OCI-LY7 (cell line): ENCODE results near the gene GPC1. TPM values are rescaled to one million over a fixed set of nuclear protein-coding genes. Genes with fewer than 3 reads are reported as not detected.

ENCODE experiments used
- BruUV-seq: library from RNA; stranded (reverse); fragments of 400-500 nt; replicated peaks from 2 replicates; lab custom pipeline; 2021; lab: Mats Ljungman, UMichigan
- CTCF ChIA-PET: fragments of 300-600 bp; sonication (Branson Sonifier 250); formaldehyde crosslinking; loops from one replicate; lab custom pipeline; 2022; ENCODE audit warnings: antibody characterized with exemption; ENCODE audit not compliant: unreplicated experiment; lab: Charles Lee
- POLR2A ChIA-PET: fragments of 300-600 bp; sonication (Branson Sonifier 250); formaldehyde crosslinking; loops from one replicate; lab custom pipeline; 2022; ENCODE audit warnings: antibody characterized with exemption; lab: Charles Lee
- DNase-seq: peaks from one replicate; pipeline ENCODE4 v3.0.0-alpha.2; 2015; ENCODE audit warnings: low spot score
- H2AFZ ChIP-seq: fragments of 200-600 bp; sonication (generic), shearing (Covaris generic); 2 replicates; pipeline ENCODE4 v1.6.1; 2014; ENCODE audit warnings: mild to moderate bottlenecking, antibody characterized with exemption, low read length, moderate library complexity
- H3K27ac ChIP-seq: fragments of 200-600 bp; sonication (generic); 2 replicates; pipeline ENCODE4 v1.5.1; 2014; ENCODE audit warnings: mixed run types, low read depth, mild to moderate bottlenecking, moderate library complexity, low read length, inconsistent platforms; ENCODE audit not compliant: poor library complexity, severe bottlenecking
- H3K36me3 ChIP-seq: fragments of 200-600 bp; sonication (generic); 2 replicates; pipeline ENCODE4 v1.6.1; 2014; ENCODE audit warnings: mild to moderate bottlenecking, antibody characterized with exemption, low read length, moderate library complexity, mixed read lengths; ENCODE audit not compliant: insufficient read depth
- H3K4me1 ChIP-seq: fragments of 200-600 bp; sonication (generic); 2 replicates; pipeline ENCODE4 v1.5.1; 2014; ENCODE audit warnings: mild to moderate bottlenecking, low read length; ENCODE audit not compliant: insufficient read depth, poor library complexity, severe bottlenecking
- H3K4me2 ChIP-seq: fragments of 200-600 bp; sonication (generic); 2 replicates; pipeline ENCODE4 v1.6.1; 2014; ENCODE audit warnings: mild to moderate bottlenecking, low read length
- H3K4me3 ChIP-seq: fragments of 200-600 bp; sonication (generic); 2 replicates; pipeline ENCODE4 v1.5.1; 2014; ENCODE audit warnings: mild to moderate bottlenecking, low read depth, low read length; ENCODE audit not compliant: poor library complexity, severe bottlenecking
- H3K79me2 ChIP-seq: fragments of 200-600 bp; sonication (generic); 2 replicates; pipeline ENCODE4 v1.6.1; 2016; ENCODE audit warnings: low read depth, mild to moderate bottlenecking, low read length, moderate library complexity, mixed read lengths; ENCODE audit not compliant: insufficient read depth
- H3K9me2 ChIP-seq: fragments of 200-600 bp; sonication (generic); 2 replicates; pipeline ENCODE4 v1.6.1; 2016; ENCODE audit warnings: mild to moderate bottlenecking, low read length, mixed read lengths; ENCODE audit not compliant: insufficient read depth
- H3K9me3 ChIP-seq: fragments of 200-600 bp; sonication (generic); 2 replicates; pipeline ENCODE4 v1.6.1; 2014; ENCODE audit warnings: mild to moderate bottlenecking, mixed run types, low read length, mixed read lengths
- H4K20me1 ChIP-seq: fragments of 200-600 bp; sonication (generic); 2 replicates; pipeline ENCODE4 v1.6.1; 2014; ENCODE audit warnings: mild to moderate bottlenecking, antibody characterized with exemption, low read length, moderate library complexity, mixed read lengths; ENCODE audit not compliant: insufficient read depth
- CTCF ChIP-seq: fragments of 200-600 bp; sonication (generic); conservative IDR thresholded peaks from 2 replicates; pipeline ENCODE4 v1.5.1; 2014; ENCODE audit warnings: mild to moderate bottlenecking, antibody characterized with exemption, low read length, moderate library complexity, mixed read lengths
- EZH2phosphoT487 ChIP-seq: fragments of 200-600 bp; sonication (generic); IDR thresholded peaks from 2 replicates; pipeline ENCODE4 v1.6.1; 2018; ENCODE audit warnings: low read depth, borderline replicate concordance, mild to moderate bottlenecking, mixed run types, antibody characterized with exemption, low read length, moderate library complexity, mixed read lengths
- intact Hi-C: fragments of 100-400 bp; cut with micrococcal nuclease; formaldehyde crosslinking; loops from one replicate; pipeline ENCODE4 v1.10.0; 2022; ENCODE audit not compliant: unreplicated experiment
- total RNA-seq, 2 experiments: library from RNA; depleted of rRNA in 1 of 2; stranded (reverse); fragments of >200 nt in 1 of 2; shearing (Covaris generic) in 1 of 2; gene quantifications; 2 replicates each; pipeline ENCODE4 v1.2.3, GENCODE V29; 2014 to 2022

GPC1 gene
- total RNA-seq, 2 experiments from 2014 or later = 2.4 to 4.0 TPM

DNA sequence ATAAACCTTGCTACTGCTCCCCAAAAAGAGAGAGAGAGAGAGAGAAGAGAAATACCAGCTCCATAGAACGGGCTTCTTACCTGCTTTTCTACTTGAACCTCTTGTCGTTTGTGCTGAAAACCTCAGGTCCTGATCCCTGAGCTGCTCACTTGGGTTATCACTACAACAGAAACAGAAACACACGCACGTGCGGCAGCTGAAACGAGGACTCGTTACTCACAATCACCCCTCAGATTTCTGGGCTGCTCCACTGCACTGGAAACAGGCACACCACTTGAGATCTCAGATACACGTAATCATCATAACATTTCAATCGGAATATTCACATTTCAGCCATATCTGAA is 48.2 kb upstream of the GPC1 start:
- POLR2A ChIA-PET = interaction anchor here (1.1 kb wide), 1 partner anchor 30 kb away, joined by 5 read pairs; no protein-coding TSS in a partner anchor
- Histone ChIP-seq H3K79me2 (no peaks in the 10 kb centered on the region), H3K36me3 (no peaks in the 10 kb centered on the region), H3K4me2 (no peak overlapping the region), H3K9me3 (no peaks in the 10 kb centered on the region), H3K4me3 (no peak overlapping the region), H3K27ac (no peak overlapping the region), H3K4me1 (no peaks in the 10 kb centered on the region), H4K20me1 (no peaks in the 10 kb centered on the region), H2AFZ (no peak overlapping the region), H3K9me2 (no peaks in the 10 kb centered on the region)
- intact Hi-C loops = no loop called here
- no TSS peak for BruUV-seq
- DNase-seq = no peak
- no peak for TF ChIP-seq EZH2phosphoT487
- TF ChIP-seq CTCF = no peak
- CTCF ChIA-PET = no interaction called here

- DNase-seq = no peak
- H3K4me2 ChIP-seq = no peak overlapping the region
- no peak overlapping the region for H3K27ac ChIP-seq
- H3K36me3 ChIP-seq = no peaks in the 10 kb centered on the region
- intact Hi-C loops = no loop called here
- H3K79me2 ChIP-seq = no peaks in the 10 kb centered on the region
- H2AFZ ChIP-seq = no peak overlapping the region
- no peaks in the 10 kb centered on the region for H3K4me1 ChIP-seq
- no peak overlapping the region for H3K4me3 ChIP-seq
- BruUV-seq = no TSS peak
- POLR2A ChIA-PET = no interaction called here
- CTCF ChIA-PET = no interaction called here
- TF ChIP-seq CTCF = no peak
- no peak for TF ChIP-seq EZH2phosphoT487
- no peaks in the 10 kb centered on the region for H3K9me2 ChIP-seq
- H3K9me3 ChIP-seq = no peaks in the 10 kb centered on the region
- H4K20me1 ChIP-seq = no peaks in the 10 kb centered on the region
These were observed 47.6 kb upstream of the GPC1 start for GRCh38 chr2:240387669-240388358.

DNA sequence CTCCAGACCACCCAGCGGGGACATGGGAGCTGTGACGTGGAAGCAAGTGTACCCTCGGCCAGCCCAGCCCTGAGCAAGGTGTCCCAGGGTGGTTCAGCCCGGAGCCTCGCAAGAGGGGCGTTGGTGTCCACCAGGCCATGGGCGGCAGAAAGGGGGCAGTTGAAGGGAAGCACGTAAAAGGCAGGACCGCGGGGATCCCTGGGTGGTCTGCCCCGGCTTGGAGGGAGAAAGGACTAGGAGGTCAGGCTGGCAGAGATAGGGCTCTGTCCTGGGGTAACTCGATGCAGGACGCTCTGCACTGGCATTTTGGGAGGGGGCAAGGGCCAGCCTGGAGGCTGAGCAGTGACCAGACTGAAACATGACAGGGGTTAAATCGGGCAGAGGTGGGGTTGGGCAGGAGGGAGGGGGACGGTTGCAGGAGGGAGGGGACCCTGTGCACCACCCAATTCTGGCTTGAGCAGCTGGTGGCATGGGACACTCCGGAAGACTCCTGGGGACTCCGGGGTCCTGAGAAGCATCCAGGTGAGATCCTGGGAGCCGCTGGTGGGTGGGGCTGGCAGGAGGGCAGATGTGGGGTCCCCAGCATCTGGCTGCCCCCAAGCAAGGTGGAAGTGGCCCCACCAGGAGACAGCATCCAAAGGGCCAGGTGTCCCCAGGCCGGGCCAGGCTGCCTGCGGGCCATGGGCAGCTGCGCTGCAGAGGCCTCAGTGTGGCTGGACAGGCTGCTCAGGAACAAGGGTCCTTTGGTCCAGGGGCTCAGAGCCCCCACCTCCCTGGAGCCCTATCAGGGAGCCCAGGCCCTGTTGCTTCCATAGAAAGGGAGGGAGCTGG is 46.8 kb upstream of the GPC1 start:
- TF ChIP-seq EZH2phosphoT487 (no peak), CTCF (no peak)
- no TSS peak for BruUV-seq
- DNase-seq = no peak
- Histone ChIP-seq H3K9me2 (no peaks in the 10 kb centered on the region), H2AFZ (no peak overlapping the region), H3K79me2 (no peaks in the 10 kb centered on the region), H3K4me1 (no peaks in the 10 kb centered on the region), H4K20me1 (no peaks in the 10 kb centered on the region), H3K36me3 (no peaks in the 10 kb centered on the region), H3K27ac (no peak overlapping the region), H3K4me3 (no peak overlapping the region), H3K9me3 (no peaks in the 10 kb centered on the region), H3K4me2 (no peak overlapping the region)
- ChIA-PET CTCF (no interaction called here), POLR2A (no interaction called here)
- intact Hi-C loops = no loop called here
